D721Med (cell line): ENCODE data around the gene TTYH2.
"Not testable (repeated sequence)": the region's sequence is repeated elsewhere in the genome, so short reads cannot be mapped to it uniquely, and the experiment has no call there.

Source experiments
- DNase-seq: peaks from one replicate; pipeline ENCODE4 v3.0.0; 2011; ENCODE audit warnings: low spot score; ENCODE audit not compliant: insufficient read length
- FAIRE-seq: peaks from 2 replicates; lab custom pipeline; 2011; peaks lifted over from hg19 to GRCh38; lab: Jason Lieb, UNC
- TF ChIP-seq, protein P1 (sequence below): IDR thresholded peaks from 2 replicates; pipeline ENCODE4 v1.5.1; 2012; ENCODE audit warnings: mild to moderate bottlenecking, control low read depth; ENCODE audit not compliant: insufficient read depth; ENCODE audit errors: missing control alignments

TTYH2 gene

GRCh38 chr17:74185571-74186185 lies 27.7 kb upstream of the TTYH2 start:
- DNase-seq: no peak
- no peak for FAIRE-seq
- TF ChIP-seq, protein P1, sequence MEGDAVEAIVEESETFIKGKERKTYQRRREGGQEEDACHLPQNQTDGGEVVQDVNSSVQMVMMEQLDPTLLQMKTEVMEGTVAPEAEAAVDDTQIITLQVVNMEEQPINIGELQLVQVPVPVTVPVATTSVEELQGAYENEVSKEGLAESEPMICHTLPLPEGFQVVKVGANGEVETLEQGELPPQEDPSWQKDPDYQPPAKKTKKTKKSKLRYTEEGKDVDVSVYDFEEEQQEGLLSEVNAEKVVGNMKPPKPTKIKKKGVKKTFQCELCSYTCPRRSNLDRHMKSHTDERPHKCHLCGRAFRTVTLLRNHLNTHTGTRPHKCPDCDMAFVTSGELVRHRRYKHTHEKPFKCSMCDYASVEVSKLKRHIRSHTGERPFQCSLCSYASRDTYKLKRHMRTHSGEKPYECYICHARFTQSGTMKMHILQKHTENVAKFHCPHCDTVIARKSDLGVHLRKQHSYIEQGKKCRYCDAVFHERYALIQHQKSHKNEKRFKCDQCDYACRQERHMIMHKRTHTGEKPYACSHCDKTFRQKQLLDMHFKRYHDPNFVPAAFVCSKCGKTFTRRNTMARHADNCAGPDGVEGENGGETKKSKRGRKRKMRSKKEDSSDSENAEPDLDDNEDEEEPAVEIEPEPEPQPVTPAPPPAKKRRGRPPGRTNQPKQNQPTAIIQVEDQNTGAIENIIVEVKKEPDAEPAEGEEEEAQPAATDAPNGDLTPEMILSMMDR: no peak

GRCh38 chr17:74186498-74186897 lies 26.9 kb upstream of the TTYH2 start:
- FAIRE-seq (no peak), DNase-seq (no peak)
- TF ChIP-seq, protein P1: no peak

- no peak for DNase-seq
- no peak for FAIRE-seq
- TF ChIP-seq, protein P1: no peak
Observed at GRCh38 chr17:74187761-74188160, 25.6 kb upstream of the TTYH2 start.

DNA sequence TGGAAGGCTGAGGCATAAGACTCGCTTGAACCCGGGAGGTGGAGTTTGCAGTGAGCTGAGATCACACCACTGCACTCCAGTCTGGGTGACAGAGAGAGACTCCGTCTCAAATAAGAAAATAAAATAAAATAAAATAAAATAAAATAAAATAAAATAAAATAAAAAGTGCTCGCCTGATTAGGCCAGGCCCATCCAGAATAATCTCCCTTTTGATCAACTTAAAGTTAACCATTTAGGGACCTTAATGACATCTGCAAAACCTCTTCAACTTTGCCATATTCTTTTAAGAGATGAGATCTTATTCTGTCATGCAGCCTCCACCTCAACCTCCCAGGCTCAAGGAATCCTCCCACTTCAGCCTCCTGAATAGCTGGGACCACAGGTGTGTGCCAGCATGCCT lies 24.7 kb upstream of the TTYH2 start:
- FAIRE-seq, DNase-seq: not testable (repeated sequence)

DNA sequence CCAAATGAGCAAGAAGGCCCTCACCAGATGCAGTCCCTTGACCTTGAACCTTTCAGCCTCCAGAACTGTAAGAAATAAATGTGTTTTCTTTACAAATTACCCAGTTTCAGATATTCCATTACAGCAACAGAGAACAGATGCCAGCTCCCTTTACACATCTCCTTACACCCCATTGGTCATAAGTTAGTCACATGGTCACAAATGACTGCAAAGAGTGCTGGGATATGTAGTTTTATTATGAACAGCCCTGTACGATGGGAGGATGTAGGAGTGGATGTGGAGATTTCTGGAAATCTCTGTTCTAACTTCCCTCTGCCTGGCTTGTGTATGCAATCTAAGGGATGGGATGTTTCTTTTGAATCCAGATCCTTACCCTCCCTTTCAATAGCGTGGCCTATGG lies 23.2 kb upstream of the TTYH2 start:
- DNase-seq (peak; percentile 59), FAIRE-seq (peak; percentile 87)

DNA sequence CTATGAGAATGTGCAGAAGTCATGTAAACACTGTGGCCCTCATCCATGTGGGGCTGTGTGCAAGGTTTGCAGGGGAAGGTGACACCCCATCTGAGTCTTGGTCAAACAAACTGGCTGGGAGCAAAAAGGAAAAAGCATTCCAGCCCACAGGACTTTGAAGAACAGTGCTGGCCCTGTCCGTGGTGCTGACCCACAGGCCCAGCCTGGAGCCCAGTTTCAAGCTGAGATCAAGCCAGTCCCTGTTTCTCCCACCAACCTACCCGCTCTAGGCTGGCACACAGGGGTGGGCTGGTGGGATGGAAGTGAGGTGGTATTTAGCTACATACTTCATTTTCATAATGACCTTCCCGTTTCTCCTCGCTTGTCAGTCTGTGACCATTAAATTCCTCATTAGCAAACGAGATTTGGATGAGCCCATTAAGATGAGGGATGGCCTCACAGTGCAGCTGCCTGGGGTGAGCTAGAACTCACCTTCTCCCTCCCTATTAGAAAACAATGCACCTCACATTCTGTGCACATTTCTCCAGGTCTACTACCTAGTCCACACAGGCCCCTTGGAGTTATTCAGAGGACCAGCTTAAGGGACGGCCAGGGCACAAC lies 22.5 kb upstream of the TTYH2 start:
- no peak for FAIRE-seq
- TF ChIP-seq, protein P1: no peak
- DNase-seq: no peak

More for the DNA sequence above, 23.2 kb upstream of the TTYH2 start:
- TF ChIP-seq, protein P1: no peak

DNA sequence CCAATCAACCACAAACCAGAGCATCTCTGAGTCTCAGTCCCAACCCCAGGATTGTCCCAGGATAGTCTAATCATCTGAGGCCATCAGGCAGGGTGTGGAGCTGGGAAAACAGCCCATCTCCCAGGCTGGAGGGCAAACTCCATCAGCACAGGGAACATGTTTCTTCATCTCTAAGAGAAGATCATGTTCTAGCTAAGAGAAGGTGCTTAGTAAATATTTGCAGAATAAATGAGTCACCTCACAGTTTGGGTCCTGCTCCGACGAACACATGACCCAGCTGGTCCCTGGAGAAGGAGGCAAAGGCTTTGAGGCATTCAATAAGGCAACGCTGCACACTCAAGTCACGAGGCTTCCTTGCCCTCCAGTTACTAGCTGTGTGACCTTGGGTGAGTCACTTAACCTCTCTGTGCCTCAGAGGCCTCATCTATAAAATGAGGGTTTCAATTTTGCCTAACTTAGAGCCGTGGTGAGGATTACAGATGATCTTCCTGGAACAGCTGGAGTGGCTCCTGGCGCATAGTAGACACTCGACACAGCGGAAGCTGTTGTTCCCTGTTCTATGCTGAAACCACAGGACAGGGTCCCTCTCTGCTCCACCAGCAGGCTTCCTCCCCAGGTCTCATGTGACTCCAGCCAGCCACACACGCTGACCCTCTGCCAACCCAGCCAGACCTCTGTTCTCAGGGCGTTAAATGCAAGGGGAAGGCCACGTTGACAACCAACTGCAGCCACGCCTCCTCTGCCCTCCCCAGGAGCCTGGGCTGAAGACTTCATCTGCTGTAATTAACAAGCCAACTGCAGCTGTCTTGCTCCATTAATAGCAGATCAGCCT lies 20.2 kb upstream of the TTYH2 start:
- FAIRE-seq (peak; percentile 90), DNase-seq (peak; percentile 73)
- TF ChIP-seq, protein P1: no peak
